ENCODE results near the gene DUSP1. TPM values are rescaled to one million over a fixed set of nuclear protein-coding genes. Genes with fewer than 3 reads are reported as not detected.

DUSP1 gene
- total and polyA plus RNA-seq, 2 of the 13 experiments (the other 11 are each of a cell fraction or from before 2014, with no cell fraction given) = 27.1 to 55.5 TPM

DNA sequence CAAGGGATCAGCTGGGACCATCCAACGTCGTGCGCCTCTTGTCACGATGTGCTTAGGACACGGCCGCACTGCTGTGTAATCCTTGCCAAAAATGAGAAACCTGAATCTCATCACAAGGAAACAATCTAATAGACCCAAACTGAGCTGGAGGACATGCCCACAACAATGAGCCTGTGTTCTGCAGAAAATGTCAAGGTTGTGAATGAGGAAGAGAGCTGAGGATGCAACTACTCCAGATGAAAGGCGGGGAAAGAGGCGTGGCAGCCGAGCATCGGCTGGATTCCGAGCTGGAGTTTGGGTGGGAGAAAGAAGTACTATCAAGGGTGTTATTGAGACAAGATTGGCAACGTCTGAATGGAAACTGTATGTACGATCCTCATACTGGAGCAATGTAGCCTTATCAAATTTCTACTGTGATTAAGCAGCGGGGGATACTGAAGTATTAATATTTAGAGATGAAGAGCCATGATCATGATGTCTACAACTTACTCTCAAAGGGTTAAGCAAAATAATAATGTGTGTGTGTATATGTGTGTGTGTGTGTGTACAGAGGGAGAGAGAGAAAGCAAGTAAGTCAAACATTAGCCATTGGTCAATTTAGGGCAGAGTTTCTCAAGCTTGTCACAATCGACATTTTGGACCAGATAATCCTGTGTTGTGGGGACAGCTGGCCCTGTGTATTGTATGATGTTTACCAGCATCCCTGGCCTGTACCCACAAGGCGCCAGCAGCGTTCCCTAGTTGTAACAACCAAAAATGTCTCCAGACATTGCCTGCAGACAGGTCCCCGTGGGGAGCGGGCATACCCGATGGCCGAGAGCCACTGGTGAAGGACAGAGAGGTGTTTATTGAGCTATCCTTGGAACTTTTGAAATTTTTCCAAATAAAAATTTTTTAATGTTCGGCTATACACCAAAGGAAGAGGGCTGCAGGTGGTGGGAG is 46.5 kb downstream of the DUSP1 start (continued):
- TF ChIP-seq, protein P1, sequence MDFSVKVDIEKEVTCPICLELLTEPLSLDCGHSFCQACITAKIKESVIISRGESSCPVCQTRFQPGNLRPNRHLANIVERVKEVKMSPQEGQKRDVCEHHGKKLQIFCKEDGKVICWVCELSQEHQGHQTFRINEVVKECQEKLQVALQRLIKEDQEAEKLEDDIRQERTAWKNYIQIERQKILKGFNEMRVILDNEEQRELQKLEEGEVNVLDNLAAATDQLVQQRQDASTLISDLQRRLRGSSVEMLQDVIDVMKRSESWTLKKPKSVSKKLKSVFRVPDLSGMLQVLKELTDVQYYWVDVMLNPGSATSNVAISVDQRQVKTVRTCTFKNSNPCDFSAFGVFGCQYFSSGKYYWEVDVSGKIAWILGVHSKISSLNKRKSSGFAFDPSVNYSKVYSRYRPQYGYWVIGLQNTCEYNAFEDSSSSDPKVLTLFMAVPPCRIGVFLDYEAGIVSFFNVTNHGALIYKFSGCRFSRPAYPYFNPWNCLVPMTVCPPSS (IDR thresholded peaks at IDR 0.05) = no peak
- TF ChIP-seq RCOR2 (CRISPR knock-in tag; IDR thresholded peaks at IDR 0.05) (no peak), HIVEP1 (CRISPR knock-in tag; IDR thresholded peaks at IDR 0.05) (no peak), ZNF572 (CRISPR knock-in tag; IDR thresholded peaks at IDR 0.05) (no peak), ZMYM3 (CRISPR knock-in tag; IDR thresholded peaks at IDR 0.05) (0 out of 2 replicates have a peak, but pooled peaks have one; percentile 24), DPF2 (CRISPR knock-in tag; IDR thresholded peaks at IDR 0.05; ENCODE audit: borderline replicate concordance, low read depth) (peak; percentile 50; the same call in 1 of the 2 replicates), ZNF432 (CRISPR knock-in tag; IDR thresholded peaks at IDR 0.05; ENCODE audit: borderline replicate concordance) (no peak), SCMH1 (CRISPR knock-in tag; IDR thresholded peaks at IDR 0.05; ENCODE audit: borderline replicate concordance) (no peak), SMAD3 (CRISPR knock-in tag; IDR thresholded peaks at IDR 0.05) (no peak), ESRRA (CRISPR knock-in tag; IDR thresholded peaks at IDR 0.05; ENCODE audit: low read depth) (peak; percentile 52; the same call in 1 of the 2 replicates), ZNF329 (CRISPR knock-in tag; IDR thresholded peaks at IDR 0.05; ENCODE audit: low read depth) (no peak), SMAD9 (CRISPR knock-in tag; IDR thresholded peaks at IDR 0.05) (no peak), POLR2AphosphoS5 (IDR thresholded peaks at IDR 0.05; ENCODE audit: low read depth, low read length) (no peak), ZNF546 (CRISPR knock-in tag; conservative IDR thresholded peaks at IDR 0.05) (no peak), ZNF264 (CRISPR knock-in tag; IDR thresholded peaks at IDR 0.05) (no peak), KLF13 (CRISPR knock-in tag; IDR thresholded peaks at IDR 0.05) (no peak), ZNF383 (CRISPR knock-in tag; IDR thresholded peaks at IDR 0.05; ENCODE audit: borderline replicate concordance) (no peak), ZNF550 (CRISPR knock-in tag; IDR thresholded peaks at IDR 0.05; ENCODE audit: borderline replicate concordance) (no peak), SNRNP70 (IDR thresholded peaks at IDR 0.05; ENCODE audit: low read depth, low read length) (no peak), GATAD2A (CRISPR knock-in tag; IDR thresholded peaks at IDR 0.05) (peak; percentile 75), TCF7 (IDR thresholded peaks at IDR 0.05; ENCODE audit: low read depth) (no peak), KDM4B (CRISPR knock-in tag; IDR thresholded peaks at IDR 0.05) (no peak)
- TF ChIP-seq, protein P2, sequence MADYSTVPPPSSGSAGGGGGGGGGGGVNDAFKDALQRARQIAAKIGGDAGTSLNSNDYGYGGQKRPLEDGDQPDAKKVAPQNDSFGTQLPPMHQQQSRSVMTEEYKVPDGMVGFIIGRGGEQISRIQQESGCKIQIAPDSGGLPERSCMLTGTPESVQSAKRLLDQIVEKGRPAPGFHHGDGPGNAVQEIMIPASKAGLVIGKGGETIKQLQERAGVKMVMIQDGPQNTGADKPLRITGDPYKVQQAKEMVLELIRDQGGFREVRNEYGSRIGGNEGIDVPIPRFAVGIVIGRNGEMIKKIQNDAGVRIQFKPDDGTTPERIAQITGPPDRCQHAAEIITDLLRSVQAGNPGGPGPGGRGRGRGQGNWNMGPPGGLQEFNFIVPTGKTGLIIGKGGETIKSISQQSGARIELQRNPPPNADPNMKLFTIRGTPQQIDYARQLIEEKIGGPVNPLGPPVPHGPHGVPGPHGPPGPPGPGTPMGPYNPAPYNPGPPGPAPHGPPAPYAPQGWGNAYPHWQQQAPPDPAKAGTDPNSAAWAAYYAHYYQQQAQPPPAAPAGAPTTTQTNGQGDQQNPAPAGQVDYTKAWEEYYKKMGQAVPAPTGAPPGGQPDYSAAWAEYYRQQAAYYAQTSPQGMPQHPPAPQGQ (CRISPR knock-in tag; IDR thresholded peaks at IDR 0.05; ENCODE audit: borderline replicate concordance) = no peak
- TF ChIP-seq, protein P3, sequence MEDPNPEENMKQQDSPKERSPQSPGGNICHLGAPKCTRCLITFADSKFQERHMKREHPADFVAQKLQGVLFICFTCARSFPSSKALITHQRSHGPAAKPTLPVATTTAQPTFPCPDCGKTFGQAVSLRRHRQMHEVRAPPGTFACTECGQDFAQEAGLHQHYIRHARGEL (CRISPR knock-in tag; IDR thresholded peaks at IDR 0.05) = no peak
- TF ChIP-seq, protein P4, sequence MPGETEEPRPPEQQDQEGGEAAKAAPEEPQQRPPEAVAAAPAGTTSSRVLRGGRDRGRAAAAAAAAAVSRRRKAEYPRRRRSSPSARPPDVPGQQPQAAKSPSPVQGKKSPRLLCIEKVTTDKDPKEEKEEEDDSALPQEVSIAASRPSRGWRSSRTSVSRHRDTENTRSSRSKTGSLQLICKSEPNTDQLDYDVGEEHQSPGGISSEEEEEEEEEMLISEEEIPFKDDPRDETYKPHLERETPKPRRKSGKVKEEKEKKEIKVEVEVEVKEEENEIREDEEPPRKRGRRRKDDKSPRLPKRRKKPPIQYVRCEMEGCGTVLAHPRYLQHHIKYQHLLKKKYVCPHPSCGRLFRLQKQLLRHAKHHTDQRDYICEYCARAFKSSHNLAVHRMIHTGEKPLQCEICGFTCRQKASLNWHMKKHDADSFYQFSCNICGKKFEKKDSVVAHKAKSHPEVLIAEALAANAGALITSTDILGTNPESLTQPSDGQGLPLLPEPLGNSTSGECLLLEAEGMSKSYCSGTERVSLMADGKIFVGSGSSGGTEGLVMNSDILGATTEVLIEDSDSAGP (CRISPR knock-in tag; IDR thresholded peaks at IDR 0.05; ENCODE audit: borderline replicate concordance) = no peak
